ENCODE results near the gene RHOU. TPM values are rescaled to one million over a fixed set of nuclear protein-coding genes. Genes with fewer than 3 reads are reported as not detected.

RHOU gene
- total and polyA plus RNA-seq, 2 donors (not counting 3 experiments of a cell fraction or from before 2014, with no cell fraction given) = 0.04 to 0.40 TPM

DNA sequence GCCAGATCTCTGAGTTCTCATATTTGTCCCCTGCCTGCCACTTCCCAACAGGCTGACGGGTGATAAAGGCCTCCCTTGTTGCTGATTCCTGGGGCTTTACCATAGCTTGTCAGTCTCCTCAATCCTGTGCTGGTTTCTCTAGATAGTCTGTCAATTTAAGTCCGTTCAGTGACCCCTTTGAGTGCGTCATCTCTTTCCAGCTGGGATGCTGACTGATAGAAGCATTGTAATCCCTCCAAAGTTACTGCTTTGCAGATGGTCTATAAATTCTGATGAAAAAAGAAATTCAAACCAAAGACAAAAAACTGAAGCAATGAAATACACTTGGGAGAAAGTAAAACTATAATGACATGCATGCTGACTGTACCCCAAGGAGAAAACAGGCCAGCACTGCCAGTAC, 28.3 kb downstream of the RHOU start:
- dilution Hi-C loops (cut with MboI; ENCODE audit: extremely low pct_ligation_motif_present, low sequenced_read_pairs) = no loop called here

More for the DNA sequence above, 28.3 kb downstream of the RHOU start:
- no peak for DNase-seq (ENCODE audit: low read depth, low spot score)
- intact Hi-C loops (cut with micrococcal nuclease) = no loop called here
- Histone ChIP-seq H3K9ac (replicated peaks; ENCODE audit: extremely low read depth, insufficient read depth, low read length) (no peak overlapping the region), H3K27me3 (ENCODE audit: control insufficient read depth in 2 of 2, insufficient read depth in 2 of 2, low read length in 2 of 2) (no peaks in the 10 kb centered on the region), H3K9me3 (replicated peaks; ENCODE audit: control insufficient read depth, insufficient read depth, low read length) (no peaks in the 10 kb centered on the region), H3K9me1 (replicated peaks; ENCODE audit: control insufficient read depth, extremely low read depth, insufficient read depth, low read length) (no peaks in the 10 kb centered on the region), H3K36me3 (ENCODE audit: control insufficient read depth in 2 of 2, extremely low read depth in 1 of 2, insufficient read depth in 2 of 2, low read length in 2 of 2) (no peaks in the 10 kb centered on the region), H3K27ac (ENCODE audit: insufficient read depth, low read depth, low read length) (no peak overlapping the region), H3K79me2 (ENCODE audit: control insufficient read depth, insufficient read depth, low read length) (no peaks in the 10 kb centered on the region), H4K20me1 (replicated peaks; ENCODE audit: control insufficient read depth, extremely low read depth, insufficient read depth, low read length) (no peaks in the 10 kb centered on the region), H3K4me3 (replicated peaks in 1 of 3; ENCODE audit: insufficient read depth in 1 of 3, low read depth in 1 of 3, low read length in 3 of 3) (no peak overlapping the region), H2AFZ (ENCODE audit: low read depth, low read length) (no peak overlapping the region), H3K4me1 (ENCODE audit: control insufficient read depth, extremely low read depth, insufficient read depth, low read length) (no peaks in the 10 kb centered on the region), H3K4me2 (ENCODE audit: insufficient read depth, low read length) (no peak overlapping the region)
- BruUV-seq (replicated peaks) = no TSS peak
- CTCF ChIA-PET = no interaction called here
- TF ChIP-seq JUN (IDR thresholded peaks at IDR 0.05; ENCODE audit: borderline replicate concordance, insufficient read depth, insufficient read length, low read depth) (no peak), EZH2 (IDR thresholded peaks at IDR 0.05; ENCODE audit: borderline replicate concordance, low read depth, low read length, severe bottlenecking) (no peak), POLR2AphosphoS5 (IDR thresholded peaks at IDR 0.05; ENCODE audit: insufficient read depth, low read depth, low read length) (no peak), GATA2 (IDR thresholded peaks at IDR 0.05; ENCODE audit: insufficient read depth, insufficient read length, low read depth, low read length) (no peak), MYC (IDR thresholded peaks at IDR 0.05; ENCODE audit: low read depth, low read length) (no peak), CTCF (IDR thresholded peaks at IDR 0.05; ENCODE audit: extremely low read depth in 1 of 2, insufficient read depth in 1 of 2, low read depth in 1 of 2, low read length in 2 of 2) (no peak), POLR2A (IDR thresholded peaks at IDR 0.05; ENCODE audit: low read depth, low read length) (no peak), FOS (IDR thresholded peaks at IDR 0.05; ENCODE audit: borderline replicate concordance, insufficient read depth, low read length) (no peak)
- TF ChIP-seq, protein P1, sequence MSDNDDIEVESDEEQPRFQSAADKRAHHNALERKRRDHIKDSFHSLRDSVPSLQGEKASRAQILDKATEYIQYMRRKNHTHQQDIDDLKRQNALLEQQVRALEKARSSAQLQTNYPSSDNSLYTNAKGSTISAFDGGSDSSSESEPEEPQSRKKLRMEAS (IDR thresholded peaks at IDR 0.05; ENCODE audit: insufficient read depth, insufficient read length) = no peak
- no peak for FAIRE-seq
- POLR2A ChIA-PET = no interaction called here

All from endothelial cell of umbilical vein (primary cell).